GM18873 (cell line): ENCODE measurements around the gene TMEM234.

ENCODE experiments used
- ATAC-seq: cut with Tn5 transposase; IDR thresholded peaks from one replicate; pipeline ENCODE4 v1.9.1; 2021; ENCODE audit warnings: mild to moderate bottlenecking, moderate library complexity, moderate number of reproducible peaks; ENCODE audit not compliant: unreplicated experiment, low FRiP score

TMEM234 gene

DNA sequence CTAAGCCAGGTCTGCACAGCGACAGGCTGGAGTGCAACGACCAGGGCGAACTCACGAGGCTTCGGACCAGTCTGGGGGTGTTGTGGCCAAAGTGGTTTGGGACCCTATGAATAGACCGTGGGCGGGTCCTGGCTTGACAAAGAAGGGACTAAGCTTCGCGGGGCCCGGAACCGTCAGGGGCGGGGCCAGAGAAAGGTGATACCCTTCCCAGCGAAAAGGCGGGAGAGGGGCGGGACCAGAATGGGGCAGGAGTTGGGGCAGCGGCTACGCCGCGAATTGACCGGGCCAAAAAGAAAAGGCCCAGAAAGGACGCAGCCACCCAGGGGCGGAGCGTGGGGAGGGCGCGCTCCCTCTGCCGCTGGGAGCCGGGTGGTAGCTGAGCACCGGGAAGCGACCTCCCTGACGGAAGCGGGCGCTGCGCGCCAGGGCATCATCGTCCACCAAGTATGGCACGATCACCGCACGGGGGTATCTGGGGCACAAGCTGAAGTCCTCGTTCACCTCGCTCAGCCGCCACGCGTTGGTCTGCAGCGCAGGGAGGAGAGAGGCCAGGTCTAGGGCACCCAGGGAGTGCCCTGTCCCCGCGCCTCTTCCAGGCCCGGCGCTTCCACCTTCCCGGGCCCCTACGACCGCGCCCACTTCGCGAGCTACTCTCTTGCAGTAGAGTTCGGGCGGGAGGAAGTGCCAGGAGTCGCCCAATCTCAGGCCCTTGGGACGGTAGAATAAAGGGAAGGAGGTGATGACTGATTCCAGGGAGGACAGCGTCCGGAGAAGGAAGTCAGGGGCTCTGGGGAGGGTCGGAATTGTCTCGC, 18.2 kb upstream of the TMEM234 start:
- no peak for ATAC-seq

DNA sequence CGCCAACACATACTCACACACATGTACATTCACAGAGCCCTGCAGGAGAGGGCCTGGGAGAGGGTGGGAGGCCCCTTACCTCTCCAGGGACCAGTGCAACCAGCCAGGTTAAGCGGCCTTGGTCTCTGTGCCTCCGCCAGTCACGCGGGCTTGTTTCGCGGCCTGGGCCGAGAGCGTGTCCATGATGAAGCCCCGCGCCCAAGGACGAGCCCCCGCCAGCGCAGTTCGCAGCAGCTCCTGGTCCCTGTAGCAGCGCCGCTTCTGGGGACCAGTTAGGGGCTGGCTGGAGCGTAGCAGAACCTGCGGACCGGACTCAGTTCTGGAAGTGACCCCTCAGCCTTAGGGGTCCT, 17.6 kb upstream of the TMEM234 start:
- no peak for ATAC-seq

DNA sequence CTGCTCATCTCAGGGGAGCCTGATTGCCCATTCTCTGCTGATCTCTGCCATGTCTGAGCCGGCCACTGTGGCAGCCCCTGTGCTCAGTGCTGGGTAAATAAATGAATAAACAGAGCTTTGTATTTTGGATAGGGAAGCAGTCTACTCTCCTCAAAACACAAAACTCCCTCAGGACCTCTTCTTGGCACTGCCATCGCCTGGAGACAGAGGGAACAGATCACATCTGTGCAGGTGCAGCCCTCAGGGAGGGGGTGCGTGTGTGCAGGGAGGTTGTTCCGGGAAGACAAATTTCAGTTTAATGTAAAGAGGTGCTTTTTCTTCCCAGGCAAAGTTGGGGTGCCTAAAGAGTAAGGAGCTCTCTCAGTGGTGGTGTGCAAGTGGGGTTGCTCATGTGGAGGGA, 17.2 kb upstream of the TMEM234 start:
- no peak for ATAC-seq

DNA sequence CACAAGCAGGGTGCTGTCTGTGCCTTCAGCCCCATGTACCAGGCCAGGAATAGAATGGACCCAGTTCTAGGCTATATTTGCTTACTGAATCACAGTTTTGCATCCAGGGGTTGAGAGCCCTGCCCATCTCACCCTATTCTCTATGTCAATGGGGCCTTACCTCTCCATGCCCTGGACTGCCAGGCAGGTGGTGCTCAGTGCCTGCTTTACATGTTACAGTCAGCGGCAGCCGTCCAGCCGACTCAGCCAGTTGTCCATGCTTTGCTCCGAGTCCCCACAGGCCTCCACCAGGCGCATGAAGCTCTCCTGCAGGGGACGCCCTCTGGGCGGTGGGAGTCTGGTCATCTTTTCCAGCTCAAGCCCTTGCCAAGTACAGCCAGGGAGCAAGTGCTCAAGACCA, 12.6 kb upstream of the TMEM234 start:
- ATAC-seq, result no peak

DNA sequence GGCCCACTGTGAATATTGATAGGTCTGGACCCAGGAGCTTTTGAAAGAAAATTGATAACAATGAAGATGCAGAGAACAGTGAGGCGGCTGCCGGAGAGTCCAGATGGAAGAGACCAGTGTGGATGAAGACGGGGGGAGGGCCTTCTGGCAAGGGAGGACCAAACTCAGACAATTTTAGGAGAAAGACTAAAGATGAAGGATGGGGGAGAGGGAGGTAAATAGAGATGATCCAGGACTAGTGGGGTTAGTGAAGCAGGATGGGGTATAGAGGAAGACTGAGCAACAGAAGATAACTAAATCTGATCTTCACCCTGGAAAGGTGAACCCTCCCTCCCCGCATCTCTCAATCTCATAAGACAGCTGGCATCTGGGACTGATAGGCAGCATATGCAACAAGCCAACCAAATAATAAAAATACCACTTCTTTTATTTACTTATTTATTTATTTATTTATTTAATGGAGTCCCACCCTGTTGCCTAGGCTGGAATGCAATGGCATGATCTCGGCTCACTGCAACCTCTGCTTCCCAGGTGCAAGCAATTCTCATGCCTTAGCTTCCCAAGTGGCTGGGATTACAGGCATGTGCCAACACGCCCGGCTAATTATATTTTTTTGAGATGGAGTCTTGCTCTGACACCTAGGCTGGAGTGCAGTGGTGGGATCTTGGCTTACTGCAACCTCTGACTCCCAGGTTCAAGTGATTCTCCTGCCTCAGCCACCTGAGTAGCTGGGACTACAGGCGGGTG, 10.6 kb upstream of the TMEM234 start:
- ATAC-seq, result no peak

DNA sequence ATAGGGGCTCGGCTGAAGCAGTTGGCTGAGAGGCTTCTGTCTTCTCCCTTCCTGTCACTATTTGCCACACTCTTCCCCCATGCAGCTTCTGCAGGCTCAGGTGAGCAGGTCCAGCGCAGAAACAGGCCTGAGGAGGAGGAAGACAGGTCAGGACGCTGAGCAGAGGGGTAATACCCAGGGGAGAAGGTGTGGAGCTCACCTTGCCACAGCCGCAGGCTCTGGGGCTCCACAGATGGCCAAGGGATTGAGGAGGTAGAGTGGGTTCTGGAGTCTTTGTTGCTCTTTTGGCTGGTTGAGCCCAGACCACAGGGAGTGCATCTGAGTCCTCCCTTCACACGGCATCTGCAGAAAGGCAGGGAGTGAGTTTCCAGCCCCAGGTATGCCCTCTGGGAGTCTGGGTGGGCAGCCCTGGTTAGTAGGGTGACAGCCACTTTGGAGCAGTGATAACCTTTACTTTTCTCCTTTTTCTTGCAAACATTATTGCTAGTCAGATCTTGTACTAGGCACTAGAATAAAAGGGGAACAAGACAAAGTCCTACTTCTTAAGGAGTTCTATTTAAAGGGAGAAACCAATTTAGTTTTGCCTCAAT, 9.8 kb upstream of the TMEM234 start:
- no peak for ATAC-seq

DNA sequence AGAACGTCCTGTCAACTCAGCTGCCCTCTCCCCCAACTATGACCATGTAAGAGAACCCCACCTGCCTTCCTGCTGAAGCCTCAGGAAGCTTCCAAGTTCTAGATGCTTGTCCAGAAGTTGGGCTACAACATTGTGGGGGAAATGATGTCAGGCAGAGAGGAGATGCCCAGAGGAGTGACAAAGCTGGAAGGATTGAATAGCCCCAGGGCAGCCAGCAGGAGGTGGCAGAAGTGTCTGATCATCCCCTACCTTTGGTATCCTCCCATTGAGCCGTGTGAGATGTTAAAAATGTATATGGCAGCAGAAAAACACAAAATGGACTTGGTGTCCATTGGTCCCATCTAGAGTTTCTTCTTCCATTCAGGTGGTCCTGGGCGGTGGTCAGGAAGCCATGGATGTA, 6.6 kb upstream of the TMEM234 start:
- ATAC-seq, result no peak

DNA sequence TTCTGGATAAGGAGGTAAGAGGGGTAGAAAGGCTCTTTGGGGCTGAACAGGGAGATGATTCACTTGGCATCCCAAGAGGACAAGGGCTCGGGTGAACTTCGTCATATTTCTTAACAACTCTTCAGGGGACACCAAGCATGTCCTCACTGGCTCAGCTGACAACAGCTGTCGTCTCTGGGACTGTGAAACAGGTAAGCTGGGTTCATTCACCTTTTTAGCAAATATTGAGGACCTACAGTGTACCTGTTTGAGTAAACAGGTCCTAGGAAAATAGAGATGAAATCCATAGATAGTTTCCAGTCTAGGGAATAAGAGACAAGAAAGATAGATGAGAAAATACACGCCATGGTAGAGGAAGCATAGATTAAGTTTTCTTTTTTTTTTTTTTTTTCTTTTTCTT, 2.1 kb upstream of the TMEM234 start:
- no peak for ATAC-seq

DNA sequence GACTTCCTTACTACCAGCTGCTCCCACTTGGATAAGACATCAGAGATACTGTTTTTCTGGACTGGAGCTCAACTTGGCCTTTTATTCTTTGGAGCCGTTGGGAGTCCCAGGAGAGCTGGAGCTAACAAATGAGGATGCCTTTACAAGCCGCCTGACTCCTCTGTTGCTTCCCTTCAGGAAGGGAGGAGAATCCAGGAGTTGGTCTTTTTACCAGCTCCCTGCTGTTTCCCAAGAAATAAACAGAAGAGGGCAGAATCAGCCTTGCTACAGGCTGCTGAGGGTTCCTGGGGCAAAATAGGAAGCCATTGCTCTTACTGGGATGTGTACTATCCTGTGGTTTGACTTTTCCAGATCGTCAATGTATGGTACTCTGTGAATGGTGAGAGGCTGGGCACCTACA, 1.5 kb upstream of the TMEM234 start:
- ATAC-seq, result no peak

DNA sequence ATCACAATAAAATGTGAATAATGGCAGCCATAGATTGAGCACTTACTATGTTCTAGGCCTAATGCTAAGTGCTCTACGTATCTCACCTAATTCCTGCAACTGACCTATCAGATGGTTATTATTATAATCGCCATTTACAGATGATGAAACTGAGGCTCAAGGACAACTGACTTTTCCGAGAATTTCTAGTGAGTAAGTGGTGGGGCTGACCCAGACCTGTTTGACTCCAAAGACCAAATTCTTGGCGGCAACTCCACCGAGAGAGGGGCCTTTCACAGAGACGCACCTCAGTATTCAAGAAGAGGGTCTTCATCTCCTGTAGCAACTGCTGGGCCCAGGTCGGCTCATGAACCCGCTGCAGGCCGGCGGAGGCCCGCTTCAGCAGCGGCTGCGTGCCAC, 573 bp downstream of the TMEM234 start:
- no peak for ATAC-seq

DNA sequence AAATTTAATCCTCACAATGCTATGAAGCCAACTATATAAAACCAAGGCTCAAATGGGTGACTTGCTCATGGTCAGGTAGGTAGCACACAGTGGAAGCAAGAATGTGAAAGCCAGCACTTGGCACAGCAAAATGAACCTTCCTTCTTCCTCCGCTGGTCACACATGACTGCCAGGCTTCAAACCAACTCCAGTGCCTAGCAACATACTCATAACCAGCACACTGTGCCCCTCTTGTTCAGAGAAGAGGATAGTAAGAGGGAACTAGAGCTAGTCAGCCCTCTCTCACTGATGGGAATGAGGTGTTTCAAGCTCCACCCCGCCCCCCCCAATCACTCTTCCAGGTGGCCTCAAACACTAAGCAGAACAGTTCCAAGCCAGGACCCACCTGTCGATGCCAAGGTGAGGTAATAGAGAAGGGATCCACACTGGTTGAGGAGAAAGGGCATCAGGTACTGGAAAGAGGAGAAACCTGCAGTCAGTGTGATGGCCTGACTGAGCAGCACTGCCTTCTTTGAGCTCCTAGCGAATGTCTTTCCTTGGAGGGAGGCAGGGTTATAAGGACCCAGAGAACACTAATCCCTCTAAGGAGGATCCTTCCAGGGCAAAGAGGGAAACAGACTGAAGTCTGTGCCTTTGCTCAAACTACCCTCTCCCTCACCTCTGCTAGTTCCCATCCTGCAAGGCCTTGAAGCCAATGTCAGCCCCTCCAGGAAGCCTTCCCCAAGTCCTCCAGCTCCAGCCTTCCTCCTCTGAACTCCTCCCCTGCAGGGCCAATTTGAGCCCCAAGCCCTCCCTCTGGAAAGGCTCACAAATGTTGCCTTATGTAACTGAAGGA, 1.2 kb downstream of the TMEM234 start:
- no peak for ATAC-seq

DNA sequence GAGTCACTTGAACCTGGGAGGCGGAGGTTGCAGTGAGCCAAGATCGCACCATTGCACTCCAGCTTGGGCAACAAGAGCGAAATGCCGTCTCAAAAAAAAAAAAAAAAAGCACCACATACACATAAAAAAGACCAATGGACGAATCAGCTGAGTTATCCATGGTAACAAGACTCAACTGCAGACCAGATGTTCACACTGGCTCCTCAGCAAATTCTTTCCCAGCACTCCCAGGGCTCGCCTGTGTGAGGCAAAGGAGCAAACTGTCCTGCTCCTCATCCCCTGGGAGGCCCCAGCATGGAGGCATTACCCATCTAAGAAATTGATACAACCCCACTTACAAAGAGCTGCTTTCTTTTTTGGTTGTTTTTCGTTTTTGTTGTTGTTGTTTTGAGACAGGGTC, 3.1 kb downstream of the TMEM234 start:
- no peak for ATAC-seq

DNA sequence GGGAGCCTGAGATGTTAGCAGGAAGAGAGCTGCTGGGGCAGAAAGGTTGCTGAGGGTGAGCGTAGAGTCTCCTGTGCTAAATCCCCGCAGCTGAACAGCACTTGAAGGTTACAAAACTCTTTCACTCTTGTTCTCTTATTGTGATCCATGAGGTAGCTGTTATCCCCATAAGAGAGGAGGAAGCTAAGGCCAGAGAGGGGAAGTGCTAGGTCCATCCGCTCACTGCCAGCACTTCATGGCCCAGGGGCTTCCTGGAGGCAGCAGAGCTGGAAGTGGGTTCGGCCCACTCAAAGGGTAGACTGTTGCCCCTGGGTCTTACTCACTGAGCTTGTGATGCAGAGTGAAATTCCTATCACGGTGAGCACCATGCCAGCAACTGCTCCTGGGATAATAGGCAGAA, 5.6 kb downstream of the TMEM234 start:
- ATAC-seq, result no peak

DNA sequence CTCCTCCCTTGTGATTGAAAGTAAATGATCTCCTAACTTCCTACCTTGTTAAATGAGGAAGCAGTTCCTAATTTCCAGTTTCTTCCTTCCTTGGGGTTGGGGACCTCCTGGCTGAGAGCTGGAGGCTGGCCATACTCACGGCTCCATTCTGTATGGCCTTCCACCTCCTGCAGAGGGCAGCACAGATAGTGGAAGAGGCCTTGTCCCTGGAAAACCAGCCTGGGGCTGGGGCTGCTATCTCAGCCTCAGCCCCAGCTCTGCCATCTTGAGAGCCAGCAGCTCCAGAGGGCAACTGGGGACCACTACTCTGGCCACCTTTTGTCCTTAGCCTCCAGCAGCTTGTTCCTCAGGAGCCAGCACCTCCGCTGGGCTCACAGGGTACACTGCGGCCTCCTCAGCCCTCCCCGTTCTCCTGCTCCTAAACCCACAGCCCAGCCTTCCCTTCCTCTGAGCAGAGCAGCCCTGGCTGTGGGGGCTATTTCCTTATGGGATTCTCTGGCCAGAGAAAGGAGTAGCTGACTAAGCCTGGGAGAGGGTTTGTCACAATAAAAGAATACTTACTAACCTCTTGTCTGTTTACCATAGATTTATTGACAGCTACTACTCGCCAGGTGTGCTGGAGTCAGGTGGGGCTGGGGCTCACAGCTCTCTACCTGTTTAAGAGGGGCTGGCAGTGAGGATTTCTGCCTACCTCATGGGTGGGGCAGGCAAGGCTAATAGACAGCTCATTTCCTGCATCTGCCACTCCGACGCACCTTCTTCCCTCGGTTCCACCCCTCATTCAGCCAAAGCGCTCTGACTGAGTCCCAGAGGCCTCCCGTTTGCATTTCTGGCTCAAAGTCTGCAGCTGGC, 6.3 kb downstream of the TMEM234 start:
- ATAC-seq, result no peak

DNA sequence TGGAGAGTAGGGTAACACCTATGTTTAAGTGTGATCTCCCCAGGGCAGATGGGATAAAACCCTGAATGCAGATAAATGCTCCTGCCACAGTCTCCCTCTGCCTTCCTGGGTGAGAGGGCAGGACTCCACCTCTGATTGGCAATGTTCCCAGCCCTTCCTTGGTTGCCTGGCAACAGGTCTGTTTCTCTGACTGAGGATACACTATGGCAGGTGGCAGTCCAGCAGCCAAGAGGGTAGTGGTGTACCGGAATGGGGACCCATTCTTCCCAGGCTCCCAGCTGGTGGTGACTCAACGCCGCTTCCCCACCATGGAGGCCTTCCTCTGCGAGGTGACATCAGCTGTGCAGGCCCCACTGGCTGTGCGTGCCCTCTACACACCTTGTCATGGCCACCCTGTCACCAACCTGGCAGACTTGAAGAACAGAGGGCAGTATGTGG, 13.2 kb downstream of the TMEM234 start, which contains the start of gene DCDC2B:
Gene DCDC2B, plus strand, starts transcription at position 199 of the 438 bp plus-strand sequence. Its CDS starts 5 bp downstream, at position 204.
- ATAC-seq, result no peak

DNA sequence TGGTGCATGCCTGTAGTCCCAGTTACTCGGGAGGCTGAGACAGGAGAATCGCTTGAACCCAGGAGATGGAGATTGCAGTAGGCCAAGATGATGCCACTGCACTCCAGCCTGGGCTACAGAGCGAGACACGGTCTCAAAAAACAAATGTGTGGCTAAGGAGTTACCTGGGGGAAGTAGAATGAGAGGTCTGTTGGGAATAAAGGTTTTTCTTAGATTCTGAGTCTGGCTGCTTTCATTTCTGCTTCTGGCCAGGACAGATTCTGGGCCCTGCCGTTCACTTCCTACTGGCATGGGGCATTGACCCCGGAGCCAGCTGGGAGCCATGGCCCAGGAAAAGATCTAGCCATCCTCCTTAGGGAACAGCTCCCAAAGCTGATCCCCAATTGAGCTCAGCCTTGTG, 13.7 kb downstream of the TMEM234 start:
- ATAC-seq, result no peak

DNA sequence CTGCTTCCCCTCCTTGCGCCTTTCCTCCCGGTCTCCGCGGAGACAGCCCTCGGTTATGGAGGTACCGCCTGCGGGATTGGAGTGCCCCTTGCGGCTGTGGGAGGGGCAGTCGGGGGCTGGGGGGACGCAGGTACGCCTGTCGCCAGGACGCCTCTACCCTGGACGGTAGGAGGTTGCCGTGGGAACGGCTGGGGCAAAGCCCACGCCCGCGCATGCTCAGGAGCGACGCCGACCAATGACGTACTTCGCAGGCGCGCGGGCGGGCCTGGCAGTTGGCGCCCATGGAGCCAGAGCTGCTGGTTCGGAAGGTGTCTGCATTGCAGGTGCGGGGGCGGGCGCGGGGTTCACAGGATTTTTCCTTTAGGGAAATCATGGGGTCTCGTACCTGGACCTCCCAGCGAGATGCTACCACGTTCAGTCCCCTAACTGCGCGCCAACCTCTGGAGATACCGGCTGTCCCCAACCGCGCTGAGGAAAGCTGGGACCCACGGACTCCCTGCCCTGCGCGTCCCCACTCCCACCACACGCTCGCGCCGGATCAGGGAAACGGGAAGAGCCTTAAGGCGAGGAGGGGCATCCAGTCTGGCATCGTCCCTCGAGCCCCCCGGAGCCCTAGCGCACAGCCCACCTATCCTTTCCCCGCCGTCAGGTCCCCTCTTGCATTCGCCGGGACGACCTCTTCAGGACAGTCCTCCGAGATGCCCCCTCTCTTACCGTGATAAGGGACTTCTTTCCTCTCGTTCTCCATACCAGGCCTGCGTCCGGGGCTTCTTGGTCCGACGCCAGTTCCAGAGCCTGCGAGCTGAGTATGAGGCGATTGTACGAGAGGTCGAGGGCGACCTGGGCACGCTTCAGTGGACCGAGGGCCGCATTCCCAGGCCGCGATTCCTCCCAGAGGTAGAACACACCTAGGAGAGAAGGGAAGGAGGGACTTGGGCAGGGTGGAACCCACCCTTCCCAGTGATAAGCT, 16.5 kb downstream of the TMEM234 start, which contains the start of gene IQCC:
Gene IQCC, plus strand, starts transcription at position 271 of the 970 bp plus-strand sequence. Its CDS starts 11 bp downstream, at position 282.
- no peak for ATAC-seq

DNA sequence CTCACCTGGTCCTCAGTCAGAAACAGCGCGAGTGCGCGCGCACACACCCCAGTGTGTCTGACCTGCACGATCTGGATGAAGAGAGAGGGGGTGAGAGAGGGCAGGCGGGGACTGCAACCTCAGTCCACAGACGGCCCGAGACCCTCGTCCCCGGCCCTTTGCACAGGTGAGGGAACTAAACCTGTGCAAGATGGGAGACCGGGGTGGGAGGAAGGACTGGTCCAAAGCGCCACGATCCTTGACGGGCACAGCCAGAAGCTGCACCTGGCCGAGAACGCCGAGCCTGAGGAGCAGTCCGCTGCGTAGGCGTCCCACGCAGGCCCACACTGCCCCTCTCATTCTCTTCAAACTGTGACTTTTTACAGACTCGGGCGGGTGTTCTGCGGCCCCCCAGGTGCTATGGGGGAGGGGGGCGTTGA, 17.2 kb downstream of the TMEM234 start:
- no peak for ATAC-seq
